Breast epithelium (tissue), 3 donors: ENCODE results near the gene IL1R2.

Source experiments
- POLR2A ChIP-seq: fragments of 450-650 bp; IDR thresholded peaks from one replicate; pipeline ENCODE4 v1.6.1; 2016; ENCODE audit warnings: antibody characterized with exemption, mild to moderate bottlenecking, moderate library complexity
- TF ChIP-seq, protein P1 (sequence below), 3 donors: fragments of 450-650 bp; IDR thresholded peaks; one replicate each; pipeline ENCODE4 v1.5.1; 2016 to 2017; ENCODE audit warnings: antibody characterized with exemption in 3 of 3, mild to moderate bottlenecking in 3 of 3, moderate library complexity in 3 of 3

DNA sequence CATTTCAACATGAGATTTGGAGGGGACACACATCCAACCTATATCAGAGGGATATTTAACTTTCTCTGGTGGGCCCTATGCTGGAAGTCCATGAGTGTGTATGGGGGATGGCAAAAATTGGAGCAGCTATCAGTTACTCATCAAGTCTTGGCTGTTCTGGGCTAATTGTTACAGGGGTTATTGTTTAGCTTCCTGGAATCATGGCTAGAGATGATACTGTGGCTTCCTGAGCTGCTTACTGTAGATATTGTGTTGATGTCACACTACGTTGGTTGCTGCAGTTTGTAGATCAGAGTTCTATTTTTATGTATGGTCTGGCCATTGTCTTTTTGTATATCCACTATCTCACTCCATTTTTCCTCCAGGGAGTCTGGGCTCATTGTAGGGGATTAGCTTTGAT is 20.9 kb upstream of the IL1R2 start:
- TF ChIP-seq, protein P1, sequence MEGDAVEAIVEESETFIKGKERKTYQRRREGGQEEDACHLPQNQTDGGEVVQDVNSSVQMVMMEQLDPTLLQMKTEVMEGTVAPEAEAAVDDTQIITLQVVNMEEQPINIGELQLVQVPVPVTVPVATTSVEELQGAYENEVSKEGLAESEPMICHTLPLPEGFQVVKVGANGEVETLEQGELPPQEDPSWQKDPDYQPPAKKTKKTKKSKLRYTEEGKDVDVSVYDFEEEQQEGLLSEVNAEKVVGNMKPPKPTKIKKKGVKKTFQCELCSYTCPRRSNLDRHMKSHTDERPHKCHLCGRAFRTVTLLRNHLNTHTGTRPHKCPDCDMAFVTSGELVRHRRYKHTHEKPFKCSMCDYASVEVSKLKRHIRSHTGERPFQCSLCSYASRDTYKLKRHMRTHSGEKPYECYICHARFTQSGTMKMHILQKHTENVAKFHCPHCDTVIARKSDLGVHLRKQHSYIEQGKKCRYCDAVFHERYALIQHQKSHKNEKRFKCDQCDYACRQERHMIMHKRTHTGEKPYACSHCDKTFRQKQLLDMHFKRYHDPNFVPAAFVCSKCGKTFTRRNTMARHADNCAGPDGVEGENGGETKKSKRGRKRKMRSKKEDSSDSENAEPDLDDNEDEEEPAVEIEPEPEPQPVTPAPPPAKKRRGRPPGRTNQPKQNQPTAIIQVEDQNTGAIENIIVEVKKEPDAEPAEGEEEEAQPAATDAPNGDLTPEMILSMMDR (IDR thresholded peaks at IDR 0.05): no peak
- no peak for TF ChIP-seq POLR2A
